Measurements from ENCODE around the gene SGCA.

DNA sequence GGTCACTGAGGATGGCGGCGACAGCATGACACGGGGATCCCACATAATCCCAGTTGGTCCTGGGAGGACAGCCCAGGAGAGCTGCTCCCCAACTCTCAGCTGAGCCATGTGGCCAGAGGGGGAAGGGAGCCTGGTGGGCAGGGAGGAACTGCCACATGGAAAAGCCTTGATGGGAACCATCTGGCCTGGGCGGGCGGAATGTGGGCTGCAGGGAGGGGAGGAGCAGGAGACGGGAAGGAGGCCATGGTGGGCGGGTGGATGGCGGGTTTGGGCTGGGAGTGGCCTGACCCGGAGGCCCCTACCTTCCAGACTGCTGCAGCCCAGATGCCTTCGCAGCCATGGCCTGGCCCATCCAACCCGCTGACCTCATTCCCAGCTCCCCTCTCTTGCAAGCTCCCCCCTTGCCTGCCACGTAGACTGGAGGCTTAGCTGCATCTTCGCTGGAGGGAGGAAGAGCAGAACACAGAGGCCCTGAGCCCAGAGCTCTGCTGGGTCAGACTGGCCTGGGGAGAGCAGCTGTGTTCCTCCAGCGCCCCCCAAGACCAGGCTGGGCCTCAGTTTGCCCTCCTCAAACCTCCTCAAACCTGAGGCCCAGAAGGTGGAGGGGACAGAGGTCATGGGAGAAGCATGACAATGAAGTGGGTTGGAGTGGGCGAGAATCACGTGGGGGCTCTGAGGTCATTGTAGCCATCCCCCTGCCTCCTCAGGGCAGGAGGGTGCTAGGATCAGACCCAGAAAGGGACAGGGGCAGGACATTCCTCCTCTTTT is 43.9 kb downstream of the SGCA start:
- TF ChIP-seq, protein P1, sequence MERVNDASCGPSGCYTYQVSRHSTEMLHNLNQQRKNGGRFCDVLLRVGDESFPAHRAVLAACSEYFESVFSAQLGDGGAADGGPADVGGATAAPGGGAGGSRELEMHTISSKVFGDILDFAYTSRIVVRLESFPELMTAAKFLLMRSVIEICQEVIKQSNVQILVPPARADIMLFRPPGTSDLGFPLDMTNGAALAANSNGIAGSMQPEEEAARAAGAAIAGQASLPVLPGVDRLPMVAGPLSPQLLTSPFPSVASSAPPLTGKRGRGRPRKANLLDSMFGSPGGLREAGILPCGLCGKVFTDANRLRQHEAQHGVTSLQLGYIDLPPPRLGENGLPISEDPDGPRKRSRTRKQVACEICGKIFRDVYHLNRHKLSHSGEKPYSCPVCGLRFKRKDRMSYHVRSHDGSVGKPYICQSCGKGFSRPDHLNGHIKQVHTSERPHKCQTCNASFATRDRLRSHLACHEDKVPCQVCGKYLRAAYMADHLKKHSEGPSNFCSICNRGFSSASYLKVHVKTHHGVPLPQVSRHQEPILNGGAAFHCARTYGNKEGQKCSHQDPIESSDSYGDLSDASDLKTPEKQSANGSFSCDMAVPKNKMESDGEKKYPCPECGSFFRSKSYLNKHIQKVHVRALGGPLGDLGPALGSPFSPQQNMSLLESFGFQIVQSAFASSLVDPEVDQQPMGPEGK (tag by site-specific recombination; IDR thresholded peaks at IDR 0.05), result no peak
- no peak for TF ChIP-seq CTCF (tag by site-specific recombination; IDR thresholded peaks at IDR 0.05)
- no peak for TF ChIP-seq TRIM28 (IDR thresholded peaks at IDR 0.05; ENCODE audit: borderline replicate concordance, low read length)
- TF ChIP-seq ZNF114 (tag by site-specific recombination; IDR thresholded peaks at IDR 0.05), result no peak
